Inflammatory macrophage treated with lipopolysaccharide for 4 hours (primary cell): Measurements from ENCODE around the gene HEATR5A.
"Not testable (repeated sequence)": the region's sequence is repeated elsewhere in the genome, so short reads cannot be mapped to it uniquely, and the experiment has no call there.

Experiments
- DNase-seq: peaks from one replicate; pipeline ENCODE4 v3.0.0-alpha.2; 2020

The HEATR5A gene

GRCh38 chr14:31278883-31279282 lies 141.5 kb downstream of the HEATR5A start:
- DNase-seq: no peak

GRCh38 chr14:31277085-31277484 lies 143.3 kb downstream of the HEATR5A start:
- no peak for DNase-seq

- DNase-seq: not testable (repeated sequence)
These were observed 143.9 kb downstream of the HEATR5A start for GRCh38 chr14:31276417-31276816.

- no peak for DNase-seq
These were observed 144.6 kb downstream of the HEATR5A start for GRCh38 chr14:31275731-31276130.

GRCh38 chr14:31271648-31272047 lies 148.7 kb downstream of the HEATR5A start:
- DNase-seq: no peak

- peak; percentile 58 for DNase-seq
These were observed 150.1 kb downstream of the HEATR5A start for GRCh38 chr14:31270196-31270772.

- DNase-seq: no peak
These were observed 150.6 kb downstream of the HEATR5A start for GRCh38 chr14:31269634-31270195.

GRCh38 chr14:31268216-31268615 lies 152.1 kb downstream of the HEATR5A start:
- no peak for DNase-seq

GRCh38 chr14:31266437-31267331 lies 153.7 kb downstream of the HEATR5A start:
- DNase-seq: no peak

GRCh38 chr14:31265701-31266398 lies 154.5 kb downstream of the HEATR5A start:
- no peak for DNase-seq

- DNase-seq: peak; percentile 57
These were observed 156.7 kb downstream of the HEATR5A start for GRCh38 chr14:31263485-31264133.

- DNase-seq: peak; percentile 66
These were observed 158.3 kb downstream of the HEATR5A start for GRCh38 chr14:31261859-31262731.

GRCh38 chr14:31261523-31261858 lies 158.9 kb downstream of the HEATR5A start:
- no peak for DNase-seq

GRCh38 chr14:31259040-31259435 lies 161.3 kb downstream of the HEATR5A start:
- not testable (repeated sequence) for DNase-seq

GRCh38 chr14:31258427-31259039 lies 161.8 kb downstream of the HEATR5A start:
- no peak for DNase-seq

GRCh38 chr14:31257554-31258426 lies 162.6 kb downstream of the HEATR5A start:
- not testable (repeated sequence) for DNase-seq

- DNase-seq: no peak
These were observed 163.2 kb downstream of the HEATR5A start for GRCh38 chr14:31257244-31257553.

- DNase-seq: no peak
These were observed 163.7 kb downstream of the HEATR5A start for GRCh38 chr14:31256534-31257243.

- DNase-seq: not testable (repeated sequence)
These were observed 164.4 kb downstream of the HEATR5A start for GRCh38 chr14:31255918-31256317.

GRCh38 chr14:31255286-31255685 lies 165.1 kb downstream of the HEATR5A start:
- no peak for DNase-seq
